ENCODE measurements around the gene GAA. TPM values are rescaled to one million over a fixed set of nuclear protein-coding genes. Genes with fewer than 3 reads are reported as not detected.
A peak's percentile ranks its signal among the peaks of the same experiment; 100 is the strongest.

GAA gene
- total RNA-seq, 1 donor from 2014 or later, result 143 TPM

GRCh38 chr17:80092959-80093358 lies 8.4 kb upstream of the GAA start:
- Histone ChIP-seq H3K27ac (peak overlapping the region; percentile 68), H3K9me3 (no peaks in the 10 kb centered on the region), H3K4me3 (no peak overlapping the region), H3K27me3 (ENCODE audit: low read depth) (no peaks in the 10 kb centered on the region), H3K4me1 (no peaks in the 10 kb centered on the region), H3K36me3 (no peaks in the 10 kb centered on the region)
- TF ChIP-seq, protein P1, sequence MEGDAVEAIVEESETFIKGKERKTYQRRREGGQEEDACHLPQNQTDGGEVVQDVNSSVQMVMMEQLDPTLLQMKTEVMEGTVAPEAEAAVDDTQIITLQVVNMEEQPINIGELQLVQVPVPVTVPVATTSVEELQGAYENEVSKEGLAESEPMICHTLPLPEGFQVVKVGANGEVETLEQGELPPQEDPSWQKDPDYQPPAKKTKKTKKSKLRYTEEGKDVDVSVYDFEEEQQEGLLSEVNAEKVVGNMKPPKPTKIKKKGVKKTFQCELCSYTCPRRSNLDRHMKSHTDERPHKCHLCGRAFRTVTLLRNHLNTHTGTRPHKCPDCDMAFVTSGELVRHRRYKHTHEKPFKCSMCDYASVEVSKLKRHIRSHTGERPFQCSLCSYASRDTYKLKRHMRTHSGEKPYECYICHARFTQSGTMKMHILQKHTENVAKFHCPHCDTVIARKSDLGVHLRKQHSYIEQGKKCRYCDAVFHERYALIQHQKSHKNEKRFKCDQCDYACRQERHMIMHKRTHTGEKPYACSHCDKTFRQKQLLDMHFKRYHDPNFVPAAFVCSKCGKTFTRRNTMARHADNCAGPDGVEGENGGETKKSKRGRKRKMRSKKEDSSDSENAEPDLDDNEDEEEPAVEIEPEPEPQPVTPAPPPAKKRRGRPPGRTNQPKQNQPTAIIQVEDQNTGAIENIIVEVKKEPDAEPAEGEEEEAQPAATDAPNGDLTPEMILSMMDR (IDR thresholded peaks at IDR 0.05), result no peak
- intact Hi-C loops (cut with DNase I), result no loop called here
- ATAC-seq (peak; percentile 78 to 87), DNase-seq (no peak)

DNA sequence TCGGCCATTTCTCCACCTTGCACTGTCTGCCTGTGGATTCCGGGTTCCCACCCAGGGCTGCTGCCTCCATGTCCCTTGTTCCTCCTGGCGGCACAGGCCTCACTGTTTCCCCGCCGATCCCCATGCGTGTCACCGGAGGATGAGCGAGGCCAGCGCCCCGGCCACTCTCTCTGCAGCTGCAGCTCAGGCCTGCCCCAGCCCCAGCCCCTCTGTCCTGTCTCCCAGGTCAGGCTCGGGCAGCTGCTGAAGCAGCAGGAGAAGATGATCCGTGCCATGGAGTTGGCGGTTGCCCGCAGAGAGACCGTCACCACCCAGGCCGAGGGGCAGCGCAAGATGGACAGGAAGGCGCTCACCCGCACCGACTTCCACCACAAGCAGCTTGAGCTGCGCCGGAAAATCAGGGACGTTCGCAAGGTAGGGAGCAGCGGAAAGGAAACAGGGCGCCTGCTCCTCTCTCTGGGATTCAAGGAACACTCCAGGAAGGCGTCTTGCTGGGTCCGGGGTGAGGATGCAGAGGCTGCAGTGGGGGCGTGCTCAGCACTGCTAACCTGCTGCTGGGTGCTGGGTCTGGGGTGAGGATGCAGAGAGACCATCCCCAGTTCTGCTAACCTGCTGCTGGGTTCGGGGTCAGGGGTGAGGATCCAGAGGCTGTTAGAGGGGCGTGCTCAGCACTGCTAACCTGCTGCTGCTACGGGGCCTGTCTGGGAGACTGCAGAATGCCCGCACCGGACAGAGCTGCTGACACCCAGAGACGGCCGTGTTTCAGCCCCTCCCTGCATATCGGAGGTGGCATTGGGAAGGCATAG lies 6.1 kb upstream of the GAA start:
- DNase-seq, result peak; percentile 51
- TF ChIP-seq, protein P1 (IDR thresholded peaks at IDR 0.05), result no peak
- intact Hi-C loops (cut with DNase I), result no loop called here

GRCh38 chr17:80095844-80096475 lies 5.4 kb upstream of the GAA start:
- no peaks in the 10 kb centered on the region for H3K27me3 ChIP-seq (ENCODE audit: low read depth)
- peaks cover 7% of the 10 kb centered on the region for H3K4me1 ChIP-seq
- TF ChIP-seq, protein P1 (IDR thresholded peaks at IDR 0.05), result no peak
- H3K27ac ChIP-seq, result no peak overlapping the region
- H3K9me3 ChIP-seq, result no peaks in the 10 kb centered on the region
- ATAC-seq (no peak), DNase-seq (no peak)
- H3K36me3 ChIP-seq, result no peaks in the 10 kb centered on the region
- H3K4me3 ChIP-seq, result no peak overlapping the region
- intact Hi-C loops (cut with DNase I), result no loop called here

More for the DNA sequence above, 6.1 kb upstream of the GAA start:
- H3K4me3 ChIP-seq, result no peak overlapping the region
- no peak overlapping the region for H3K27ac ChIP-seq
- no peaks in the 10 kb centered on the region for H3K36me3 ChIP-seq
- no peak for ATAC-seq
- H3K27me3 ChIP-seq (ENCODE audit: low read depth), result no peaks in the 10 kb centered on the region
- H3K4me1 ChIP-seq, result peaks cover under 1% of the 10 kb centered on the region
- H3K9me3 ChIP-seq, result no peaks in the 10 kb centered on the region

DNA sequence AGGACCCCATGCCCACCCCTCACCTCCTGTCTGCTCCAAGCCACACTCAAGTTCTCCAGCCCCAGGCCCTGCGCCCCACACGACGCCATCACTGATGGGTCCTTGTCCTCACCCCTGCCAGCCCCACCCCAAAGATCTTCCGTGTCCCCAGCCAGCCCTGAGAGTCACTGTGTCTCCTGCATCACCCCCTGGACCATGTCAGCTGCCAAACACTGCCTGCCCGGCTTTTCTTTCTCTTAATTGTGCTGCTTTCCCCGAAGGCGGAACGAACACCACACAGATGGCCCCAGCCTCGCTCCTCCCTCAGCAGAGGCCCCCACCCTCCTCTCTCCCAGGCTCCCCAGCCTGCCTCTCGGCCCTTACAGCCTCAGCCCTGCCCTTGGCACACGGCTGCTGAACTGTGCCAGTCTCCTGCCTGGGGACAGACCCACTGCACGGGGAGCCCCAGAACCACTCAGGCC lies 4.8 kb upstream of the GAA start:
- TF ChIP-seq, protein P1 (IDR thresholded peaks at IDR 0.05), result no peak
- DNase-seq, result no peak

GRCh38 chr17:80097127-80097621 lies 4.2 kb upstream of the GAA start:
- TF ChIP-seq, protein P1 (IDR thresholded peaks at IDR 0.05), result no peak
- Histone ChIP-seq H3K27ac (no peak overlapping the region), H3K4me3 (no peak overlapping the region), H3K36me3 (no peaks in the 10 kb centered on the region), H3K27me3 (ENCODE audit: low read depth) (no peaks in the 10 kb centered on the region), H3K9me3 (no peaks in the 10 kb centered on the region), H3K4me1 (peaks cover 11% of the 10 kb centered on the region)
- no peak for ATAC-seq
- no peak for DNase-seq
- intact Hi-C loops (cut with DNase I), result no loop called here

More for the DNA sequence above, 4.8 kb upstream of the GAA start:
- no peak overlapping the region for H3K4me3 ChIP-seq
- H3K27me3 ChIP-seq (ENCODE audit: low read depth), result no peaks in the 10 kb centered on the region
- no peaks in the 10 kb centered on the region for H3K9me3 ChIP-seq
- no peaks in the 10 kb centered on the region for H3K36me3 ChIP-seq
- no peak for ATAC-seq
- peaks cover 8% of the 10 kb centered on the region for H3K4me1 ChIP-seq
- intact Hi-C loops (cut with DNase I), result no loop called here
- no peak overlapping the region for H3K27ac ChIP-seq
